NCI-H526 treated with DMSO at 0.1 percent for 48 hours (cell line): ENCODE data around the gene SLC7A10.

ENCODE experiments used
- DNase-seq: peaks from one replicate; lab custom pipeline; 2025; lab: John Stamatoyannopoulos, UW

SLC7A10 gene

DNA sequence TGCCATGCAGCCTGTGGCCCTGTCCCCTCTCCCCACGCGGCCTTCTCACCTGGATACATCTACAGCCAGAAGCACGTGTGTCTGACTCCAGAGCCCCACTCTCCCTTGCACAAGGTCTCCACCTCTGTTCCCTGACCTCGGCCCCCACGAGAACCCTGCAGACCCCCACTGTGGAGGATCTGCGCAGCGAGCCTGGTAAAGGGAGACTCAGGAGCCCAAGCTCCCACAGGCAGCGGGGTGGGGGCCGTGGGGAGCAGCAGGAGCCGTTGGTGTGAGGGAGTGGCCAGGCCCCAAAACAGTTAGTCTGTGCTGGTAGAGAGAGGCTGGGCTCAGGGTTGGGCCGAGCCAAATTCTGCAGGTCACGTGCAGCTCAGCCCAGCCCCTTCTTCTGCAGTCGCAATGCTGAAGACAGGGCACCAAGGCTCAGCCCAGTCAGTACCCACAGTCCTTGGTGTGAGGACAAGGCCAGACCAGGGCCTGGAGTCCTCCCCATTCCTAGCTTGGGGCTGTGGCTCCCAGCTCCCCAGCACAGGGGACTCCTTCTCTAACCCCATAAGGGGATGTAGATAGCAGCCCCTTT, 28.7 kb upstream of the SLC7A10 start:
- no peak for DNase-seq

DNA sequence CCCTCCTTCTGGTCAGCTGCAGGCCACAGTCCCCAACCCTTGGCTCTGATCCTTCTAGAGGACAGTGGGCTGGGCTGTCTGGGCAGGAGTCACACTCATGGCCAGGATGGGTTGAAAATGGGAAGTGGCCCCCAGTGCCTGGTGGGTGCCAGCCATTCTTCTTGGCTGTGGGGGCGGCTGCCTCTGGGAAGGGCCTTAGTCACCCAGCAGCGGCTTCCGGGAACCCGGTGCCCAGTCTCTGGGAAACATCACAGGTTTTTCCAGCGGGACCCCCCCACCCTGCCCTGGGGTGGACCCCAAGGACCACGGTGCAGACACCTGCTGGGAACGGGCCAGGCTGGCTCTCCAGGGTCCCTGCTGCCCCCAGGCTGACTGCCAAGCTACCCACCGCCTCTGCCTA, 27.3 kb upstream of the SLC7A10 start:
- no peak for DNase-seq

DNA sequence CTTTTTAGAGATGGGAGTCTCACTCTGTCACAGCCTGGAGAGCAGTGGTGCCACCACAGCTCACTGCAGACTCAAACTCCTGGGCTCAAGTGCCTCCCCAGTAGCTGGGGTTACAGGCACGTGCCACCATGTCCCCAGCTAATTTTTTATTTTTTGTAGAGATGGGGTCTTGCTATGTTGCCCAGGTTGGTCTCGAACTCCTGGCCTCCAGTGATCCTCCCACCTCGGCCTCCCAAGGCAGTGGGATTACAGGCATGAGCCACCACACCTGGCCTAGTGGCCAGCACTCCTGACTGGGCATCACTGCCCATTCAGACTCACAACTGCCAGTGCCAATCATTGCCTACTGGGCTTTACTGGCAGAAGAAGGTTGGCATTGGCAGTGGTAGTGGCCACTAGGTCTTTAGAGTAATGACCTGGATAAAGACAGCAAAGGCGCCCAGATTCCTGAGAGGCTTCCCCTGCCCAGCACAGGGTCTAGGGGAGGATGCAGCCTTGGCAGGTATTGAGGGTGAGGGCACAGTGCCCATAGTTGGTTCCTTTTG, 26.8 kb upstream of the SLC7A10 start:
- DNase-seq, result no peak

DNA sequence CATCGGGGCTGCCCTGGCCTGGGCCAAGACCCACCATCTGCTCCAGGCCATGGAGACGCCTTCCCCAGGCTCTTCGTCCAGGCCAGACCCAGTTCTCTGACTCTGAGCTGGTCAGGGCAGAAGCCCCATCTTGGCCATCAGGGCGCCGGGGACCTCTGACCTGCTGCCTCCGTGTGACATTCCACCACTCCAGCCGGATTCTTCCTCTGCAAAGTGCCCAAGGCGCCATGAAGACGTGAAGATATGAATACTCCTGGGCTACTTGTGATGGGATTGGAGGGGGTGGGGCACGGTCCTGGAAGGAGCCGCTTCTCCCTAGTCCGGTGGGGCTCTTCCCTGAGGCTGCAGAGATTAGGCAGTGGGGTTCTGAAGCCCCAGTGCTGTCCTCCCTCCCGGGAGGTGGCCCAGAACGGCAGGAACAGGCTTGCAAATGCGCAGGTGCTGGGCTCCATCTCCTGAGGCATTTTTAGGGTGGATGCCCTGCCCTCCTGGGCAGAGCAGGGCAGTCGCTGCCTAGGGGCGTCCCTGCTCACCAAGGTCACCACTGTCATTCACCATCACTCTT, 26.0 kb upstream of the SLC7A10 start:
- DNase-seq, result no peak

DNA sequence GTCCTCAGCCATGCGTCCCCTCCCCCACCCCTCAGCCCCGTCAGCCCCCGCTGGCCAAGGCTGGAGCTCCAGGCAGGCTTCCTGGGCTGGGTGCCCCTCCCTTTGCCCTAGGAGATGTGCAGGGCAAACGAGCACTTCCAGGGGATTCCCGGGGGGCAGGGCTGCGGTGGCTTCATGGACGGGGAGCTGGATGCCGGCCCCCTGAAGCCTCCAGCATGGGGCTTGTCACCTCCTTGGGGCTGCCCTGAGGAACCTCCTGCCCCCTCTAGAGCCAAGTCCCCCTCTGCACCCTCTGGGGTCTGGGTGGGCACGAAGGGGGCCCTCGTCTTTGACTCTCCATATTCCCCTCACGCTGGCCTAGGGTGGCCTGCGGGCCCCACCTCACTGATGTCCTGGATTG, 25.4 kb upstream of the SLC7A10 start:
- DNase-seq, result no peak

DNA sequence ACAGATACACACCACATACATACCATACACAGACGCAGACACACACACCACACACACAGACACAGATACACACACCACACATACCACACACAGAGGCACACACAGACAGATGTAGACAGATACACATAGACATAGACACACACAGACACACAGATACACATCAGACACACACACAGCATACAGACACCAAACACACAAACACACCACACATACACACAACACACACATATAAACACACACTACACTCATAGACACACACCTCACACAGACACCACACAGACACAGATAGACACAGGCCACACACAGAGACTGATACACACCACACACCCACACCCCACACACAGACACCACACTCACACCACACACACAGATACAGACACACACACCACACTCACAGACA, 24.9 kb upstream of the SLC7A10 start:
- no peak for DNase-seq

DNA sequence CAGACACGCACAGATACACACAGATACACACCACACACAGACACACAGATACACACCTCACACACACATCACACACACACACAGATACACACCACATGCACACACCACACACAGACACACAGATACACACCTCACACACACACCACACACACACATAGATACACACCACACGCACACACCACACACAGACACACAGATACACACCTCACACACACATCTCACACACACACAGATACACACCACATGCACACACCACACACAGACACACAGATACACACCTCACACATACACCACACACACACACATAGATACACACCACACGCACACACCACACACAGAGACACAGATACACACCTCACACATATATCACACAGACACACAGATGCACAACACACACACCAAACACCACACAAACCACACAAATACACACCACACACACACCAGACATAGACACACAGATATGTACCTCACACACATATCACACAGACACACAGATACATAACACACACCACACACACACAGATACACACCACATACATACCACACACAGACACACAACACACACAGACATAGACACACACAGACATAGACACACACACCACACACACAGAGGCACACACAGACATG, 24.2 kb upstream of the SLC7A10 start:
- no peak for DNase-seq

DNA sequence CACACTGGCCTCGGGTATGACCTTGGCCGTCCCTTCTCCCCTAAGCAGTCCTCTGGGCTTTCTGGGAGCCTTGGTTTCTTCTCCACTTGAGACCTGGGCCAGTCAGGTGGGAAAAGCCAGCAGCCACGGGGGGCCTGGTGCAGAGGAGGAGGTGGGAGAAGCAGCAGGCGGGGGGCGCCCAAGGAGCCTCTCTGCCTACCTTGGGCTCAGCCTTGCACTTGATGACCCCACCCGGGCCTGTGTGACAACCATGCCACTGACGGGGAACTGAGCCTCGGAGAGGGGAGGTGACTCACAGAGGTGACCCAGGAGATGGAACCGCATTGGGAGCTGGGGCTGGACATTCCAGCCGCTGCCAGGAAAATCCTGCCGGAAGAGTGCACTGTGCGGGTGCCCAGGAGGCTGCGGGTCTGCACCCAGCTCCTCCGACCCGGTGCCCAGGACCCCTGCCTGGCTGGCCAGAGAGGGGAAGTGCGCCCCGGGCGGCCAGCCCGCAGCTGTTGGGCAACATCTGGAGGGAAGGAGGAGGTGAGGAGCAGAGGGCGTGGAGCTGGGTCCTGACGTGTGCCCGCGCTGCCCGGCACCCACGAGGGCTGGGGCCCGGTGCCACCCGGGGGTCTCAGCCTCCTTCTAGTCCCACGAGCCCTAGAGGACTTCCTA, 23.4 kb upstream of the SLC7A10 start:
- DNase-seq, result no peak

DNA sequence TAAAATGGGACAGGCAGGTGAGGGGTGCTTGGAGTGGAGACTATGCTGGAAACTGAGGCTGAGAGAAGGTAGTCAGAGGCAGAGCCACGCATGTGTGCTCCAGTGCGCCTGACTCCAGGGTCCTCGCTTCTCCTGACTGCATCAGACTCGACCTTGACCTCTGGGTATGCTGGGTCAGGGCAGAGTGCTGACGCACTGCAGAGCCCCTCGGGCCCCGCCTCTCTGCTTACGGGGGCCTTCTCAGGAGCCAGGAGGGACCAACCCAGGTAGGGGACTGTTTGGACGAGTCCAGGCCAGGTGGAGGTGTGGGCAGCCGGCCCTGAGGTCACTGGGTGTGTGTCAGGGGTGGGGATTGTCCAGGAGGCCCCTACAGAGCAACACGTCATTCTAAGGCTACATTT, 22.9 kb upstream of the SLC7A10 start:
- no peak for DNase-seq

DNA sequence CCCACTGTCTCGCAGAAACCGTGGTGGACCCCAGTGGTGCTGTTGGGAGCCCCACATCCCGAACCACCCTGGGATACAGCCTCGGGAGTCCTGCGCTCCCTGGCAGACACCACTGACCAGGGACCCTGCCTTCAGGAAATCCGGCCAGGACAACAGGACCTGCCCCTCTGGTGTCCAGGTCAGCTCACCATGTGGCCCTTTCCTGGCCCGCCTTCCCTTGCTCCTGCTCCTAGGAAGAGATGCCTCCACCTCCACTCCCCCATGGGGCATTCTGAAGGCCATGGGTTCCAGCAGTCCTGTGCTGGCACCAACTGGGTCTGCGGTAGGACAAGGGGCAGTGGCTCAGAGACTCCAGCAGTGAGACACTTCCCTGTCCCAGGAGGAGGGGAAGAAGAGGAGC, 22.5 kb upstream of the SLC7A10 start:
- DNase-seq, result no peak

DNA sequence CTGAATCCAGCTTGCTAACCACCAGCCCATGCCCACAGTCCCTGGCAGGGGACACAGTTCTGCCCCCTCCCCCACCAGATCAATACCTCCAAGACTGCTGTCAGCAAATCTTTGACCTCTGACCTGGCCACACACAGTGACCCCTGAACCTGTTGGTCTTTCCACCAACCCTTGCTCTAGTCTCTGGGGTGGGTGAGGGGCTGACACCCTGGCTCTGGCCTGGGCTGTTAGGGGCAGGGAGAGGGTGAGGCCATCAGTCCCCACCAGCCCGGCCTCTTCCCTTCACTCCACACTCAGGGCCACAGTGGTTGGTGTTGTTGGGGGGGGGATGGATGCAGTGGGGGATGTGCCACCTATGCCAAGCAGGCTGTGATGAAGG, 21.8 kb upstream of the SLC7A10 start:
- no peak for DNase-seq

DNA sequence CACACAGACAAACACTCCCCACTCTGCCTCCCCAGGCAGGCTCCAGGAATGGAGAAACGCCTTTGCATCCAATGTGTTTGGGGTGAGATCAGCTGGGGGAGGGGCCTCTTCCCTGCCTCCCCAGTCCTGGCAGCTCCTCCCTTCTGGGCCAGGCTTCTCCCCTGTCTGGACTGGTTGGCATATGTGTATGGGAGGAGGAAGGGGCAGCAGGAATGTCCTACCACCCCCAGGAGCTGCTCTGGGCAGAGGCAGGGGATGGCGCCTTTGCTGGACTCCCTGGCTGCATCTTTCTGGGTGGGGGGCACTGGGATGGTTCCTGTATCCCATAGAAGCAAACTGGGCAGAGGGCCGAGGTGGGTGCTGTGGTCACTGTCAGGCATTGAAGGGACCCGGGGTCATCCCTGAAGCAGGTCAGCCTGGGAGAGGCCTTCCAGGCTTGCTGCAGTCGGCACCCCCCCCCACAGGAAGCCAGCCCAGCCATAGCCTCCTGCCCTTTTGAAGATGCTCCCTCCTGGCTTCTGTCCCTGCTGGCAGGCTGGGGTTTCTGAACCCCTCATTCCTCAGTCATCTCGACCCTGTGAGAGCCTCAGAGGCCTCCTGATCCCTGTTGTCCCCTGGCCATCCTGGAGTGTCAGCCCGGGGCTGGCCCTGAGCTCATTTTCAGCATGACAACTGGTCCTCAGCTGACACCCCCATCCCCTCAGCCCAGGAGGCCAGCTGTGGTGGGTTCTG, 21.2 kb upstream of the SLC7A10 start:
- no peak for DNase-seq

DNA sequence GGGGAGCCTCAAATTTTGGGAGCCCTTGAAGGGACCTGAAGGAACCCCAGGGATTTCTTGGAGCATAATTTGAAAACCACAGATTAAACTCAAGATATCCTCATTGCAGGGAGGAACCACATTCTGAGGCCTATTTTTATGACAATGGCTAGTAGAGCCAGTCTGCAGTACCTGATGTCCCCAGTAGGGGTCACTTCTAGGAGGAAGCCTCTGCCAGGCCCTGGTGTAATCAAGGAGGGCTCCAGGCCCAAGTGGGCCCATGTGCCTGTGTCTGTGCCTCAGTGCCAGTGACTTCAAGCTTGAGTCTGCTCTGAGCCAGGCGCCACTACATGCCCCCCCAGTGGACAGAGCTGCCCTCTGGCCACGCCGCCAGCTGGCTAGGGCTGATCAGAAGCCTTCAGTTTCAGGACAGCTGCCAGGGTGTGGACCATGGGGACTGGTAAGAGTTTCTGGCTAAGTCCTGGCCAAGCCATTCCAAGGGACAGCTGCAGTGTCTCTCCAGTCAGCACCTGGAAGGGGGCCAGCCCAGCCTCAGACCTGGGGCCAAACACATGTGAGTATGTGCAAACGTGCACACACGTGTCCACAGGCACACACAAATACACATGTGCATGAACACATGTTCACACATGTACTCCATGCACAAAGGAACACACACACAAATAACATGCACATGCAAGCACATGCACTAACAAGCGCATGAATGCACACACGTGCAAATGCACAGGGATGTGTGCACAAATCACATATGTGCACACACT, 20.5 kb upstream of the SLC7A10 start:
- no peak for DNase-seq

DNA sequence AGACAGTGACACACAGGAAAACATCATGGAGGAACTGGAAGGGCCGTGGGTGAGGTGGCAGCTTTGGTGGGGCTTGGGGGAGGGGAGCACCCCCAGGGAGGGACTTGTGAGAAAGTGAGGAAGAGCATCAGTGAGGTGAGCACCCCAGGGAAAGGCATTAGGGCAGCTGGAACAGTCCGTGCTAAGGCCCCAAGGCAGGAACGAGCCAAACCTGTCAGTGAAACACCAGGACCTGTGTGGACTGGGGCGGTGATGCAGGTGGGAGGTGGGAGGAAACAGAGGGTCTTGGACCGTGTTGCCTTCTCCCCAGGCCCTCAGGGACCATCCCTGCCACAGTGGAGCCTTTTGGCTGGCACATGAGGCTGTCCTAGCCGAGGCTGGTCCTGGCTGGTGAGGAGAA, 17.3 kb upstream of the SLC7A10 start:
- DNase-seq, result no peak

DNA sequence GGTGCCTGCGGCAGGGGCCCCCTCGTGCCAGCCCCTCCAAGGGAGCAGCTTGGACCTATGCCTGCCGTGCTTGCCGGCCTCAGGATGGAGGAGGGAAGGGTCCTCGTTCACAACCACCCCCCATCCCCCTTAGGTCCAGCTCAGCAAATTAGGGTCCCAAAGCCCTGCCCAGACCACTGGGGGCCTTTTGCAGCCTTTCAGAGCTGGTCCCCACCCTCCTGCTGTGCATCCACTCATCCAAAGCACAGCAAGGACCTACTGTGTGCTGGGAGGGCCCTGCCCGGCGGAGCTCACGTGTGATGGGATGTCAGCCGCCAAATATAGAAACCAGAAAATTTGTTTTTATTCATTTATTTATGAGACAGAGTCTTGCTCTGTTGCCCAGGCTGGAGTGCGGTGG, 16.5 kb upstream of the SLC7A10 start:
- DNase-seq, result no peak

DNA sequence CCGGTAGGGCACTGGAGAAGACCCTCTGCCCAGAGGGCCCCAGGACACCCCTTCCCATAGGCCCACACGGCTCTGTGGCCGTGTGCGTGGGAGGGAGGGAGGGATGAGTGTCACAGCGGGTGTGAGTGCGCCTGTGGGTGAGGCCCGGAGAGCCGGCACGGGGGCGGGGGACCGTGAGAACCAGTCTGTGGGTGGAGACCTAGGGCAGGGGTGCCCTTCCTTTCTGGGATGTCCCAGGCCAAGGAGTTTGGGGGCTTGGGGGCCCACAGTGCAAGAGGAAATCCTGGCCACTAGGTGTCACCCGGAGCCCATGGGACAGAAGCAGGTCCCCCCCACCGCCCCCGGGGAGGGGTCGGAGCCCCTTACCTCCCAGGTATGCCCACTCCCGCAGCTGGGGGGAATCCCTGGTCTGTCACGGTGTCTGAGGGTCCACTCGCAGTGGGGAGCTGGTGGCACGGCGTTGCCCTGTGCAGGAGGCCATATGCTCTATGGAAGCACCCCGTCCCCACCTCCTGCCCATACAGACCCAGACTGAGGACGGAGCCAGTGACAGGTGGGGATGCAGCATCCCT, 16.0 kb upstream of the SLC7A10 start:
- no peak for DNase-seq

DNA sequence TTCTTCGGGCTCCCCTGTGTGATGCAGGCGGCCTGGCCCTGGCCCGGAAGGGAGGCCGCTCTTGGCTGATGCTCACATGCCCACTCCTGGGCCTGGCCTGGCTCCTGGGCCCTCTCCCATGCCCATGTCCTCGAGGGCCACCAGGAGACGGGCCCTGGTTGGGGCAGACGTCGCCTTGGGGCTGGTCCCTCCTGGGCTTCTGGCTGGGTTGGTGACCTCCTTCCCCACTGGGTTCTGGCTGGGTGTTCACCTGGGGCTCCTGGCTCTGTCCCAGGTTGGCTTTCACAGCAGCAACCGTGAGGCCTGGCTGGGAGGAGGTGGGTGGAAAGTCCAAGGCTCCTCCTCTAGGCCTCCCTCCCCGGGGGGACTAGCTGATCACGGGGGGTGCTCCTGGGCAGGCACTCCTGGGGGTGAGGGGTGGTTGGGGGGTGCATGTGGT, 15.5 kb upstream of the SLC7A10 start:
- DNase-seq, result no peak

DNA sequence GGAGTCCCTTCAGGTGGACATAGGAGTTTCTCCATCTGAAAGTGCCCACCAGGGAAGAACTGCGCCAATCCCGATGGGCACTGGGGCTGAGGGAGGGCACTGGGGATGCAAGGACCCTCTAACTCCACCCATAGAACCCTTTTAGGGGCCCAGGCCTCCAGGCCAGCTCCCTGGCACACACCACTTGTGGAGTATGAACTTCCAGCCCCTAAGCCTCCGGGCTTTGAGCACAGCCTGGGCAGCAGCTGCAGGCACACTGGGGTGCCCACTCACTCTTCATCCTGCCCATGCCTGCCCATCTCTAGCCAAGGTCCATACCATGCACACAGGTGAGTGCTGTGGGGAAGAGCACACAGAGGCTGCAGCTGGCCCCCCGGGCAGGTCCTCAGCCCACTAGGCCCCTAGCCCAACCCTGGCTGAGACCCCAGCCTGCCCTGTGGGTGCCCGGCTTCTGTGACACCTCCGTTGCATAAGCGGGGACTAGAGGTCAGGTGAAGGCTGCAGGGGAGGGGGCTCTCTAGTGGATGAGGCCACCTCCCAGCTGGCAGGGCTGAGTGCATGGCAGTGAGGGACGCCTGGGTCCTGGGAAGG, 14.6 kb upstream of the SLC7A10 start:
- DNase-seq, result no peak

DNA sequence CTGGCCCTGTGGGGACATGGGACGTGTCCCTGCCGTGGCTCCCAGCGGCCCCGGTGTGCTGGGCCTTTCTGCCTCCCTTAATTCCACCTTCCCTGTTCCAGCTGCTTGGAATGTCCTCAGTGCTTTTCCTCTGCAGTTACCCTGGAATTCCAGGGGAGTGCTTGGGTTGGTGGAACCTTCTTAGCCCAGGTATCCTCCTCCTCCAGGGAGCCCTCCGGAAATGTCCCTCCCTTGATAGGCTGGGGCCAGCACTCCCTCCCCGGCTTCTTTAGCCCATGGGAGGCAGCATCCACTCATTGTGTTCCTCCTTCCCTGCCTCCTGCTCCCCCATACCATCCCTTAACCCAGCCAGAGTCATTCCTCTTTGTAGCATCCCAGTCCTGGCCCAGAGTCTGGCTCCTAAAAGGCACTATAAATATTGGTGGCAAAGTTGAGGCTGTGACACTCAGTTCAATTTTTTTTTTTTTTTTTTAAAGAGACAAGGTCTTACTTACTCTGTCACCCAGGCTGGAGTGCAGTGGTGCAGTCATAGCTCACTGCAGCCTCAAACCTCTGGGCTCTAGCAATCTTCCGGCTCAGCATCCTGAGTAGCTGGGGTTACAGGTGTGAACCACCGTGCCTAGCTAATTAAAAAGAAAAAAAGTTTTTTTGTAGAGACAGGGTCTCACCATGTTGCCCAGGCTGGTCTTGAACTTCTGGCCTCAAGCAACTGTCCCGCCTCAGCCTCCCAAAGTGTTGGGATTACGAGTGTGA, 13.7 kb upstream of the SLC7A10 start:
- no peak for DNase-seq

DNA sequence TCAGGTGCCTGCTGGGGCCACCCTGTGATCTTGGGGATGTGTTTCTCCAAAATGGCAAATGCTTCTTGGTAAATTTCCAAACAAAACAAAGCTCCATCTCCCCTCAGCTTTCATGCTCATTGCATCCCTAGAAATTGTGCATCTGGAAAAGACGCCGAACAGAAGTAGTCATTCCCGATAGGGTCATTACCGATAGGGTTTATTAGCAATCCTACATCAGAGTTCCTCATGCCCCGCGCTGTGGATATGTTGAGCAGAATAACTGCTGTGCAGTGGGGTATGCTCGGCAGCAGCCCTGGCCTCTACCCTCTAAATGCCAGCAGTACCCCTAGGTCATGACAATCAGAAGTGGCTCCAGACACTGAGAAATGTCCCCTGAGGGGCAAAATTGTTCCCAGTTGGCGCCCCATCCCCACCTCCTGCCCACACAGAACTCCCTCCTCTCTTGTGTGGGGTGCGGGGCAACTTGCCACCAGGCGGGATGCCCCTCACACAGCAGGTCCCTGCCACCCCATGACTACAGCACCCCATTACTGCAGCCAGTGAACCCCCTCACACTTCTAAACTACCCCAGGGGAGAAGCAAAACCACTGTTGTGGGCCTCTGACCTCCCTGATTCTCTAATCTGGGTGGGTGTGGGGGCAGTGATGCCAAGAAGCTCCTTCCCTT, 13.0 kb upstream of the SLC7A10 start:
- no peak for DNase-seq
